Stimulated activated CD8-positive, alpha-beta memory T cell treated with anti-CD3 and anti-CD28 coated beads, Interleukin-7, amount 100 ng/mL, for 24 hours (primary cell): ENCODE measurements around the gene ASPSCR1.

ENCODE experiments used
- DNase-seq: peaks from one replicate; pipeline ENCODE4 v3.0.0-alpha.2; 2020; ENCODE audit warnings: low read depth

Gene ASPSCR1

DNA sequence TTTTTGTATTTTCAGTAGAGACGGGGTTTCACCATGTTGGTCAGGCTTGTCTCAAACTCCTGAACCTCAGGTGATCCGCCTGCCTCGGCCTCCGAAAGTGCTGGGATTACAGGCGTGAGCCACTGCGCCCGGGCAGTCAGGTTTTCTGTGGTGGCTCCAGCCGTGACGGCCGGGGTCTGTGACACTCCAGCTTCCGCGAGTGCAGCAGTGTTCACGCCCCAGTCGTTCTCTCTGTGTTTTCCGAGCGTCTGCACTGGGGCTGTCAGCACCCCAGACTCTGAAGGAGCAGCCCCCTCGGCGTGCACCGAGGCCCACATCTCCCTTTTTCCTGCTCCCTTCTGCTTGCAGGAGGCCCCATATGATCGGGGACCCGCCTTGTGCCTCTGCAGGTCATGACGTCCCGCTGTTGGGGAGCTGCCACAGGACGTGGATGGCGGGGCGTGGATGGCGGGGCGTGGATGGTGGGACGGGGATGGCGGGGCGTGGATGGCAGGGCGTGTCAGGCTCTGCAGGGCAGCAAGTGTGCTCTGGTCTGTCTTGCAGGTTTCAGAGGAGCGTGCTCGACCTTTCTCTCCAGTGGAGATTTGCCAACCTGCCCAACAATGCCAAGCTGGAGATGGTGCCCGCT, 5.7 kb downstream of the ASPSCR1 start:
- DNase-seq, result no peak

DNA sequence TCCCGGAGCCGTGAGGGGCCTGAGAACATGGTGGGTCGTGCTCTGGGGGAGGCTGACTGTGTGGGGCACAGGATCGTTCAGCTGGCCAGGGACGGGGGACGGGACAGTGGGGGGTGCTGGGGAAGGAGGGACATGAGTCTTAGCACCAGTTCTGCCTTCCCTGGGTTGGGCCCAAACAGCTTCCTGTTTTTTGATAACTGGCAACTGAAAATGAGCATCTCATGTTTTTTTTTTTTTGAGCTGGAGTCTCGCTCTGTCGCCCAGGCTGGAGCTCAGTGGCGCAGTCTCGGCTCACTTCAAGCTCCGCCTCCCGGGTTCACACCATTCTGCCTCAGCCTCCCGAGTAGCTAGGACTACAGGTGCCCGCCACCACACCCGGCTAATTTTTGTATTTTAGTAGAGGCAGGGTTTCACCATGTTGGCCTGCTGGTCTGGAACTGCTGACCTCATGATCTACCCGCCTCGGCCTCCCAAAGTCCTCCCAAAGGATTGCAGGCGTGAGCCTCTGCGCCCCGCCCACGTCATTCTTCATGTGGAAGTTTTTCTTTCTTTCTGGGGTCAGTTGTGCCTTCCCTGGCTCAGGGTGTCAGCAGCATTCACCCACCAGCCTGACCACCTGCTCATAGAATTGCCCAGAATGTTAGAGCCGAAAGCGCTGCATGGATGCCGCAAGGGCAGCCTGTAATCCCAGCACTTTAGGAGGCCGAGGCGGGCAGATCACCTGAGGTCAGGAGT, 6.4 kb downstream of the ASPSCR1 start:
- DNase-seq, result no peak

DNA sequence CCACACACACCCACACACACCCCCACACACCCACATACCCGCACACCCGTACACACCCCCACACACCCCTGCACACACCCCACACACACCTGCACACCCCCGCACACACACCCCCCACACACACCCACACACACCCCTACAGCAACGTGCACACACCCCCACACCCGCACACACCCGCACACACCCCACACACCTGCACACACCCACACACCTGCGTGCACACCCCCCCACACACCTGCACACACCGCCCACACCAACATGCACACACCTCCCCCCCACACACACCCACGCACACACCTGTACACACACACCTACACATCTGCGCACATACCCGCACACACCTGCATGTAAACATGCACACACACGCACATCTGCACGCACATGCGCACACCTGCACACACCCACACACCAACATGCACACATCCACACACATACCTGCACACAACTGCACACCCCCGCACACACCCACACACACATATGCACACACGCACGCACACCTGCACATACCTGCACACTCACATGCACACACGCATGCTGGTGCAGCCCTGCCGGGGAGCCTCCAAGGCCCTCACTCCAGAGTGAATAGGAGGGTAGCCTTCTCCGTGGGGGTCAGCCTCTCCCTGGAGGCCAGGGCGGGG, 7.5 kb downstream of the ASPSCR1 start:
- DNase-seq, result no peak

DNA sequence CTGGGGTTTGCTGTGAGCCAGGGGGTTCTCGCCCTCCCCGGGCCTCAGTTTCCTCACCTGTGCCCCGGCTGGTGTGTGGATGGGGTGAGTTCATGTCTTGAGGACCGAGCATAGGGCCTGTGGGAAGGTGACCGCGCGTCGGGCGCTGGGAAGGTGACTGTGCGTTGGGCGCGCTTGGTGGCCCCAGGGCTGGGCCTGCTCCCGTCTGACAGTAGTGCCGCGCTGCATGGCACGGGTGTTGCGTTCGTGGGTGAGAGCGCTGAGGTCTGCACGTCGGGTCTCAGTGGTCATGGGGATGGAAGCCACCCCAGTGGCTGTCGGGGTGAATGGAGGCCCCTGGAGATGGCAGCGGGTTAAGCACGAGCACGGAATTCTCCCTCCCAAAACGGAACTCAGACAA, 9.2 kb downstream of the ASPSCR1 start:
- DNase-seq, result no peak

DNA sequence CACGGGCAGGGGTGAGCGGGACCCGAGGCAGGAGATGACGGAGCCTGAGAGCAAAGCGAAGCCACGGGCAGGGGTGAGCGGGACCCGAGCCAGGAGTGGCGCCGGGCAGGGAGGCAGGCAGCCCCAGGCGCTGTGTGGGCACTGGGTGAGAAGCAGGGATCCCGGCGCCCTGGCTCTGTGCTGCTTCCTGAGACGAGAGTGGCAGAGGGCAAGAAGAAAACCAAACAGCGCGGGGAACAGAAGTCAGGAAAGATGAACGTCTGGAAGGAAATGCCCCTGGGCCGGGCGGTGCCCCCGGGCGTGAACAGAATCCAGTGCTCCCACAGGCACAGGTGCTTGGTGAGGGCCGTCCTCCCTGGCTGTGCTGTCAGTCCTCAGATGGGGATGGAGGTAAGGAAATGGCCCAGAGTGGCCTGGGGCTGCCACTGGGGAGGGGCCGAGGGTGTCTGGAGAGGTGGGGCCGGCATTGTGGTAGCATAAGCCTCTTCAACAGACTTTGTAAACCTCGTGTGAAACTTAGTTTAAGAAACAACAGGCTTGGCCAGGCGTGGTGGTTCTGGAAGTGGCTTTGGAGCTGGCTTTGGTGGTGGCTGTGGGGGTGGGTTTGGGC, 9.8 kb downstream of the ASPSCR1 start:
- DNase-seq, result no peak

DNA sequence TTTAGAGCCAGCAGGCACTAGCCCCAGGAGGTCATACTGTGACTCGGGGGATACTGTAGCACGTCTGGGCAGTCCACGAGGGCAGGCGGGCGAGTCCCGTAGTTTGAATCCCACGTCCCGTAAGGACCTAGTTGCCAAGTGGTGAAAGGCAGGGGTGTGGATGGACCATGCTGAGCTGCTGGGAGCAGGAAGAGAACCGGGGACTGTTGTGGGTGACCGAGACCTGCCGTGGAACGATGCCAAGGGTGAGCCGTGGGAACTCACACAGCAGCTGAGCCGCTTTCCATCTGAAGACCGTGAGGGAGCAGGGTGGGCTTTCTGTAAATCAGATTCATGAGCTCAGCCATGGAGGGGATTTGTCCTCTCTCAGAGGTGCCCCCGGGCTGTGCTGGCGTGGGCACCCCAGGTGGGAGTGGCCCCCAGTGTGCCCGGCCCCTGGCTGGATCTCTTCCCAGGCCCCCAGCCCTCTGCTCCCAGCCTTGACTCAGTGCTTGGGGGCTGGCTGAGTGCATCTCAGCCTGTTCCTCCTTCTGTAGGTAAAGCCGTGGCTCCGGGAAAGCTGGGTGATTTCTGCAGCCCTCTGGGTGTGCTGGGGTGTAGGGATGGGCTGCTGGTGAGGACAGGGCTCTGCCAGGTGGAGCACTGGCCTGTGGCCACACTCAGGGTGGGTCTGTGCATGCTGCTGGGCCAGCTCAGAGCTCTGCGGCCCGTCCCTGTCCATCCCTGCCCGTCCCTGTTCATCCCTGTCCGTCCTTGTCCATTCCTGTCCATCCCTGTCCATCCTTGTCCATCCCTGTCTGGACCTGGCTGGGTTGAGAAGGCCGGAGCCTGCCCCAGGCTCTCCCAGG, 13.6 kb downstream of the ASPSCR1 start:
- no peak for DNase-seq

DNA sequence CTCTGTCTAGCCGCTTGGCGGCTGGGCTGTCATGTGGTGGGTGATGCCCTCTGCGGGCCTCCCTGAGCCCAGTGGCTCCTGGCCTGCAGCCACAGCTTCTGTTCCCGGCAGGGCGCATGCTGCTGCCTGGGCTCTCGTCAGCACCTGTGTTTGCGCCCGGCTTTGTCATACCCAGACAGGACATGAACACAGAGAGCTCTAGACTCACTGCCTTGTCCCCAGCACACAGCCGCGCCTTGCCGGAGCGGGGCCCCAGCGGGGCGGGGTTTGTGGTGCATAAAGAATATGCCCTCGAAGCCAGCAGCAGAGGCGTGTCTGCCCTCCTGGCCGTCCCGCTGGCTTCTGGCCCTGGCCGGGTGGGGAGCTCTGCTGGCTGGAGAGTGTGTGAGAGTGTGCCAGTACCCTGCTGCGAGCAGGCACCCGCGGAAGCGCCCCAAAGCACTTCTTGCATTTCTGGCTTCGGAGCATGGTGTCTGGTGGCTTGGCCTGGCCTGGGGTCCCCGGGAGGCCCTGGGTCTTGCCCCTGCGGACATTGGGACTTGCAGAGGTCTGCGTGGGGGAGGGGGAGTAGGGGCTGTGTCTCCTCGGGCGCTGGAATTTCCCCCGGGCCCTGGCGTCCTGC, 14.4 kb downstream of the ASPSCR1 start:
- DNase-seq, result no peak

DNA sequence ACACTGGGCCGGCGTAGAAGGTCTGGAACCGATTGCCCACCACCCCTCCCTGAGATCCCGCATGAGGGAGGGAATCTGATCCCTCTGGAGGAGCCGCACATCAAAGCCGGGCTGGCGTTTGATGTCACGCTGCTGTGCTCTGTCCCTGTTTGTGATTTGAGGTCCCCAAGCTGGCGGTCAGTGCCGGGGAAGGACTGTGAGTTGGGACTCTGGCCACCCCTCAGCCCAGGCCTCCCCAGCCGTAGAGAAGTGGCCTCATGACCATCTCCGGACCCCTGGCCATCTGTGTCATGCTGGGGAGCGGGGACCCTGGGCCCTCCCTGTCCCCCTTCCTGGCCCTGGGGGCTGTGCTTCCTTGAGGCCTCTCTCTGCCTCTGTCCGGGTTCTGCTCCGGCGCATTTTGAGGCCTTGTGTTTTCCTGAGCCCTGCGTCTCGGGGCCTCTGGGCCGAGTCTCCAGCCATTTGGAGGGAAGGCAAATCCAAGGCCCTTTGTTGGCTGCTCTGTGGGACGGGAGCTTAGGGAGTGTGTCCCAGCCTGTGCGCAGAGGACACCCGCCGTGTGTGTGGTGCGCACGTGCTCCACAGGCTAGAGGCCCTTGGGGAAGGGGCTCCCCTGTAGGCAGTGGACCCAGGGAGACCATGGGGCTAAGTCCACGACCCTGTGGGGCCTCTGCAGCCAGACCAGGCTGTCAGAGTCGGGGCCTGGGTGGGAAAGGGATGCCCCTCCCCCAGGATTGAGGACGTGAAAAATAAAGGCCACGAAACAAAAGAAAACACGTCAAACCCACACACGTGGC, 15.1 kb downstream of the ASPSCR1 start:
- DNase-seq, result no peak

DNA sequence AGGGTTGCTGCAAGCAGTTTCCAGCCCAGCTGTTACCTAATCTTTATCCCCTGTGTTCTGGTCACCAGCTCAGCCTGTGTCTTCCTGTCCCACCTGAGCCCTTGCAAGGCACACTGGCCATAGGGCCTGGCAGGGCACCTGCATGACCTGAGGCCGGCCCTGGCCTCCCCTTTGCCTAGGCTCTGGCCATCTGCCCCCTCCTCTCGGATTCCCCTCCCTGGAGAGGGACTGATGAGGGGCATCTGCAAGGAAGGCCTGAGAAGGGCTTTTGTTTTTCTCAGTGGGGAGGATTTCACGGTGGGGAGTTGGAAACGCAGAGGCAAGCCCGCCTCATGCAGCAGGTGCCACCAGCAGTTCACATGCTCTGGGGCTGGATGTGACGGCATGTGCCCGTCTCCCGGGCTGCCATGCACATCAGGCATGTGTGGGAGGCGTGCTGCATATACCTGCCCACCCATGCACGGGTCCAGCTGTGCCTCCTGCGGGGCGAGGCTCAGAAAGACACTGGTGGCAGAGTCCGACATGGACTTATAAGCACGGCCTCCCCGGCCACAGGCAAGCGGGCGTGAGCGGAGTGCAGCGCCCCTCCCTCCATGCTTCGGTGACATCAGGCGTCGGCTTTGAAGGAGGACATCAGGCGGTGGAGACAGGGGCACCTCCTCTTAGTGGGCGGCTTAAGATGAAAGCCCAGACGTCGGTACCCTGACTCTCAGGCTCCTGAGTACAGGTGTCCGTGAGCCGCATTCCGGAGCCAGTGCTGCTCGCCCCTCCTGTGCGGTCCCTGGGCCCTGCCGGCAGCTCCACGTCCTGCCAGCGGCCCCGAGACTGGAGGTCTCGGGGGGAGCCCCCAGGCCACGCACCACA, 16.5 kb downstream of the ASPSCR1 start:
- DNase-seq, result no peak

DNA sequence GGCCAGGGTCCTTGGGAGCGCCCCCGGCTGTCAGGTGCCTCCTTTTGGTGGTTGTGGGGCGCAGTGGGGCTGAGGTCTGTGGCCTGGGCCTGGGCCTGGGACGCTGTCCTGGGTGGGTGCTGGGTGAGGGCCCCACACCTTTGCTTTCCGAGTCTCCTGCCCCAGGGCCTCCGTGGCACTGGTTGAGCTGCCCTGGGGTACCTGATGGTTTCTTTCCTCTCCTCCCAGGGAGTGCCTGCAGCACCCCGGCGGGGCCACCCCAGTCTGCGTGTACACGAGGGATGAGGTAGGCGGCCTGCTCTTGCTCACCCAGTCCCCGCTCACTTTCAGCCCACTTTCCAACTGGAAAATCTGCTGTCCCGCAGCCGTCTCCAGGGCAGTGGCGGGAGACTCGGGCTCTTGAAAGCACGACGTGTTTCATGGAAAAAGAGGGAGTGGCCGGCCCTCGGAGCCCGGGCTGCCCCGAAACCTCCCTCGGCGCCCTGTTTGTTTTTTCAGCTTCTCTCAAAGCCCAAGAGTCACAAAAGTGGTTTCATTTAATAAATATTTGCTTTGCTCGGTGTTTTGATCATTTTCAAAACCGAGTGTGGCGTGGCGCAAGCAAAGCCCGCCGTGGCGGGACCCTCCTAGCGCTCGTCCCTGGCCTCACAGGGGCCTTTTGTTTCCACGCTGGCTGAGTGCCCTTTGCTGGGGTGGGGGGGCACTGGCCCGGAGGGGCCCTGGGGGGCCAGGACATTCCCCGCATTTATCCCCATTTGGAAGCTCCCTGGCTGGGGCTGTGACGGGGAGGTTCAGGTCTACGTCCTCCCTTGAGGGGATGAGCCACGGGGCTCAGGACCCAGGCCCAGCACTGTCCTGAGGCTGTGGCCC, 17.4 kb downstream of the ASPSCR1 start:
- DNase-seq, result no peak

DNA sequence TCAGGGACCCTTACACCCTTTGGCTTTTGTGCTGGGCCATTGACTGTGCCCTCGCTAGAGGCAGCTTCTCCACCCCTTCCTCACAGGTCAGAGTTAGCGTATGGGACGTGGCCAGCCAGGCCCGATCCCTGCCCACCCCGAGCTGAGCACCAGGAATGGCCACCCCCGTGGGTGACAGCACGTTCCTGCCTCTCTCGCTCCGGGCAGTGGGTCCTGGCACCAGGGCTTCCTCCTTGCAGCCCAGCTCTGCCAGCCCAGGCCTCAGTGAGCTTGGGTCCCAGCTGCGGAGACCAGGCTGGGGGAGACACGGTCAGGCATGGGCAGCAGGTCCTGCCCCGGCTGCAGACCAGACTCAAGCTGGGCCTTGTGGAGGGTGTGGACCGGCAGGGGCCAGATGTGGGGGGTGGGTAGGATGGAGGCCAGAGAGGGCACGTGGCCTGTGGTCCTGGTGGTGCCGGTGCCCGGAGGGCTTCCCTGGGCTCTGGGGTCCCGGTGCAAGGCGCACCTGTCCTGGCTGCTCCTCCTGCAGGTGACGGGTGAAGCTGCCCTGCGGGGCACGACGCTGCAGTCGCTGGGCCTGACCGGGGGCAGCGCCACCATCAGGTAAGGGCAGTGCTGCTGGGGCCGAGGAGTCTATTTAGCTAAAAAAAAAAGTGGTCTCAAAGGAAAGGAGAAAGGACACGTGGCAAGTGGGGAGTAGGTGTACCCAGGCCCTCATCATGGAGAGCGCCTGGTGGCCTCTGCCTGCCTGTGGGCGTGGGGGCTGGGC, 18.2 kb downstream of the ASPSCR1 start:
- no peak for DNase-seq

DNA sequence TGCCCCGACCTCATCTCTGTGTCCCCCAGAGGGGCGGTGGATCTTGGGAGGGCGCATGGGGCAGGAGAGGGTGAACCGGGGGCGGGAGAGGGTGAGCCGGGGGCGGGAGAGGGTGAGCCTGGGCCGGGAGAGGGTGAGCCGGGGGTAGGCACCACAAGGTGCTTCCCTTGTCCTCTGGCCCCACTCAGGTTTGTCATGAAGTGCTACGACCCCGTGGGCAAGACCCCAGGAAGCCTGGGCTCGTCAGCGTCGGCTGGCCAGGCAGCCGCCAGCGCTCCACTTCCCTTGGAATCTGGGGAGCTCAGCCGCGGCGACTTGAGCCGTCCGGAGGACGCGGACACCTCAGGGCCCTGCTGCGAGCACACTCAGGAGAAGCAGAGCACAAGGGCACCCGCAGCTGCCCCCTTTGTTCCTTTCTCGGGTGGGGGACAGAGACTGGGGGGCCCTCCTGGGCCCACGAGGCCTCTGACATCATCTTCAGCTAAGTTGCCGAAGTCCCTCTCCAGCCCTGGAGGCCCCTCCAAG, 18.9 kb downstream of the ASPSCR1 start:
- no peak for DNase-seq

DNA sequence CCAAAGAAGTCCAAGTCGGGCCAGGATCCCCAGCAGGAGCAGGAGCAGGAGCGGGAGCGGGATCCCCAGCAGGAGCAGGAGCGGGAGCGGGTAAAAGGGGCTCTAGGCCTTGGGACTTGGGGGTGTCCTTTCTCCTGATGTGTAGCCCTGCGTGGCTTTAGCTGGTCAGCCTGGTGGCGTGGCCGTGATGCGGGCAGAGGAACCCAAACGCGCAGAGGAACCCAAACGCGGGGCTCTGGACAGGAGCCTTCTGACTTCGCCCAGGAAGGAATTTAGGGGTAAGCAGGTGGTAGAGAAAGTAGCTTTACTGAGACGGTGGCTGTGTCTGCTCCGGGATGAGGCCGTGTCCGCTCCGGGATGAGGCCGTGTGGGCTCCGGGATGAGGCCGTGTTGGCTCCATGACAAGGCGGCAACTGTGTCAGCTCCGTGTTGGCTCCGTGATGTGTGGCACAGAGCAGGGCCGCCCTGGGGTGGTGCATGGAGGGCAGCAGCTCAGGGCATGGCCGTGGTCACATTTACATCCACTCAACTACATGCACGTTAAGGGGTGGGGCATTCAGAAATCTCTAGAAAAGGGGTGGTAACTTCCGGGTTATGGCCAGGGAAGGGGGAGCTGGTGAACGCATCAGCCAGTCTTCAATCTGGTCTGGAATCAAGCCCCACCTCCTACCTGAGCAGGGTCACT, 19.5 kb downstream of the ASPSCR1 start:
- no peak for DNase-seq

DNA sequence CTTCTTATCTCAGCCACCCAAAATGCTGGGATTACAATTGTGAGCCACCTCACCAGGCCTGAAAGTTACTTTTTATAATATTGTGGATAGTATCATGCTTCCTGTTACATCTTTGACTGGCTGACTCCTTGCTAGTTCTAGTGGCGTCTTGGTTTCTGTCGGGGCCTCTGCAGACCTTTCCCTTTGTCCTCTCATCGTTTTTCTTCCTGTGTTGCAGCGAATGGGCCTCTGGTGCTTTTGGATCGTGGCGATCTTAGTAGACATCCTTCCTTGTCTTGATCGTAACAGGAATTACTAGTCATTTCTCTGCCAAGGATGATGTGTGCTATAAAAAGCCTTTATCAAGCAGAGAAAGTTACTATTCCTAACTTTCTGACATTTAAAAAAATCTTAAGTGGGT, 20.8 kb downstream of the ASPSCR1 start:
- DNase-seq, result no peak

DNA sequence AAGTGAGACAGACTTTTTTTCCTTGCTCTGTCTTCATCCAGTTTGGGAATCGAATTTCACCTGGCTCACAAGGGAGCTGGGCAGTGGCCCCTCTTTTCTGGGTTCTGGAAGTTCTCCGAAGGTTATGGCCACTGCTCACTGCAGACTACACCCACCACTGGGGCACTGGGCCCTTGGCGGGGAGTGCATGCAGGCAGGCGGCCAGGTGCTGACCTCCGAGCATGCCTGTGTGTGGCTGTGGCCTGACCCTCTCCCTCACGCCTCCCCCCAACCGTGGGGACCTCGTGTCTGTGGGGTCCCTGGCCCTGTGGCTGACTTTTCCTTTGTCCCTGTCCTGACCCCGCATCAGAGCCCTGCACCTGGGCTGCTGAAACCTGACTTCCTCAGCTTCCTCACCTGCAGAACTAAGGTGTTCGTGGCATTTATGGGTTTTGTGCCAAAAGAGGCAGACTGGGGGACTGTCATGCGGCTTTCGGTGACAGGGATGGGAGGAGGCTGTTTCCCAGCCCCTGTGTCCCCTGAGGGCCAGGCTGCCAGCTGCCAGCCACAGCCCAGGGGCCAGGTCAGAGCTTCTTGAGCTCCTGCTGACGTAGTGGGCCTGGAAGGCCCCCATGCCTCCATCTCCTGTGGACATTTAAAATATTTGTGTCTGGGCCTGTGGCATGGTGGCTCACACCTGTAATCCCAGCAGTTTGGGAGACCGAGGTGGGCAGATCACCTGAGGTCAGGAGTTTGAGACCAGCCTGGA, 21.4 kb downstream of the ASPSCR1 start:
- no peak for DNase-seq

DNA sequence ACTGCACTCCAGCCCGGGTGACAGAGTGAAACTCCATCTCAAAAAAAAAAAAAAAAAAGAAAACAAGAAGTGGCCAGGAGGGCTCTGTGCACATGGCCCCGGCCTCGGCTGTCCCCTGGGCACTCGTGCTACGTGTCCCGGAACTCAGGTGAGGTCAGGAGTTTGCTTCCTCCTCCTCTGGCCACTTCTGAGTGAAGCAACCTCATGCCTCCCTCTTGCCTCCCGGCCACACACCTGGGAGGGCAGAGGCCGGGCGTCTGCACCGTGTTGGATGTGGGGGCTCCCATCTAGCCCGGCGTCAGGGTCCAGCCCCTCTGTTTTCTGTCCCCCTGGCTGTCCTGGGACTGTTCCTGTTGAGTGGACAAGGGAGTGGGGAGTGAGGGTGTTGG, 22.2 kb downstream of the ASPSCR1 start:
- DNase-seq, result no peak
